Measurements from ENCODE around the gene NOS1AP.

NOS1AP gene

GRCh38 chr1:162138599-162139181 is 69.2 kb downstream of the NOS1AP start:
- H3K4me3 ChIP-seq (ENCODE audit: low read depth, low read length): no peak overlapping the region
- TF ChIP-seq CTCF (conservative IDR thresholded peaks at IDR 0.05; ENCODE audit: low read depth, low read length): no peak
- DNase-seq (ENCODE audit: low read depth): no peak

GRCh38 chr1:162139211-162139610 is 69.7 kb downstream of the NOS1AP start:
- DNase-seq (ENCODE audit: low read depth): no peak
- no peak overlapping the region for H3K4me3 ChIP-seq (ENCODE audit: low read depth, low read length)
- TF ChIP-seq CTCF (conservative IDR thresholded peaks at IDR 0.05; ENCODE audit: low read depth, low read length): no peak

DNA sequence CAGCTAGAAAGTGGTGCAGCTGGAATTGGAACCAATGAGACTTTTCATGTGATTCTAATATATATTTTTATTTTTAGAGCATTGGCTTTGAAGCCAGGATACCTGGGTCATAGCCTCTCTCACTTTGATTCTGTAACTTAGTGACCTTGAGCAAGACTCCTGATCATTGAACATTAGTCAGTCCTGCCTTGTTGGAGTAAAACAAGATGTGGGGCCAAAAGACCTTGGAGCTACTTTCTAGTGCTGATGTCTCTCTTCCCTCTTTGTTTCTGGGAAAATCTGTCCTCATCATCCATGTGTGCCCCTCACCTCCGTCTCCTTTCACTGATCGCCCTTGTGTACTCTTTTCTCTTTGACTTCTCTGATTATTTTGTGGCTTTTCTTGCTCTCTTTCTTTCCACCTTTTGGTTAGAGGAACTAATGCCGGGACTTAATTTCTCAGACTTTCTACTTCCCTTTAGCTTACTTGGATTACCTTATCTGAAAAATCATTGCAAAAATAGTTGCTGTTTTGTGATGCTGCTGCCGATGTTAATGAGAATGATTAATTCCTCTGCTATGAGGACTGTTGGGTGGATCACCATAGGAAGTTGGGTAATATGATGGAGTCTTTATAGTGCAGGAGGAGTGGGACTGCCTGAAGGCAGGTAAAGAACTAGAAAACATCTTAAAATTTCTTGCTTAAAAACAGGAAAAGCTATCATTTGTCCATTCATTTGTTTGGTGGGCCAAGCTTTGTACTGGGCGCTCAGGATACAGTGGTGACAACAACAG is 72.0 kb downstream of the NOS1AP start:
- DNase-seq (ENCODE audit: low read depth): peak; percentile 80
- no peak overlapping the region for H3K4me3 ChIP-seq (ENCODE audit: low read depth, low read length)
- TF ChIP-seq CTCF (conservative IDR thresholded peaks at IDR 0.05; ENCODE audit: low read depth, low read length): no peak

- no peak overlapping the region for H3K4me3 ChIP-seq (ENCODE audit: low read depth, low read length)
- TF ChIP-seq CTCF (conservative IDR thresholded peaks at IDR 0.05; ENCODE audit: low read depth, low read length): no peak
- DNase-seq (ENCODE audit: low read depth): no peak
These were observed 73.5 kb downstream of the NOS1AP start for GRCh38 chr1:162142968-162143367.

DNA sequence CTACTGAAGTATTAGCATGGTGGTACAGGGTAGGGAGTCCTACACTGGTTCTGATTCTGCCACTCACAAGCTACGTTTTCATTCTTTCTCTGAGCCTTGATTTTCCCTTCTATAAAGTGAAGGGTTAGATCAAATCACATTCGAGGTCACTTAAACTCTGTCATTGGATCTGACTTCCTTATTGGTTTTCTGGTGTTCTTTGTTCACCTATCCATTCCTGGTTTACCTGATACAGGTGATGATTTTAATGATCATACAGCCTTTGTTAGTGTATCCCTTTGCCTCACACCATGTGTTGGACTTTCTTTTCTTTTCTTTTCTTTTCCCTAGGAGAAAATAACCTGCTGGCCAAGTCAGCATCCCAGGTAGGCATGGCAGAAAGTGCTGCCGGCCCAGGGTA is 74.8 kb downstream of the NOS1AP start:
- no peak for DNase-seq (ENCODE audit: low read depth)
- no peak for TF ChIP-seq CTCF (conservative IDR thresholded peaks at IDR 0.05; ENCODE audit: low read depth, low read length)
- no peak overlapping the region for H3K4me3 ChIP-seq (ENCODE audit: low read depth, low read length)

DNA sequence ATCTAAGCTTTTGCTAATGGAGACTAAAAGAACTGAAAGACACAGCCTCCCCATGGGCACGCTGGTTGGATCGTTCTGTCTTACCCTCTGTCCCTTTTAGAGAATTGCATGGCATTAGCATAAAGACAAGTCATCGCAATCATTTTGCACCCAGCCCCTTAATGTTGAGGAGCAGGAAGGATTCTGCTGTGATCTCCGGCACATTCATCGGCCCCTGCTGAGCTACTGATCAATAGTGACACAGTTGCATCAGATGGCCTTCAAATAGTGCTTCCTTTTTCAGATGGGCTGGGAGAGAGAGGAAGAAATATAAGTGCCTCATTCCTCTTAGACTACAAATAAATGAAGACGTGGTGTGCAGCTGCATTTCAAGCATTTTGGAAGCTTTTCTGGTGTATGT is 75.4 kb downstream of the NOS1AP start:
- TF ChIP-seq CTCF (conservative IDR thresholded peaks at IDR 0.05; ENCODE audit: low read depth, low read length): no peak
- H3K4me3 ChIP-seq (ENCODE audit: low read depth, low read length): no peak overlapping the region
- DNase-seq (ENCODE audit: low read depth): no peak

Measured in choroid plexus epithelial cell (primary cell).